Measurements from ENCODE around the gene CAPN8. TPM values are rescaled to one million over a fixed set of nuclear protein-coding genes. Genes with fewer than 3 reads are reported as not detected.
"Not testable (repeated sequence)": the region's sequence is repeated elsewhere in the genome, so short reads cannot be mapped to it uniquely, and the experiment has no call there.

The CAPN8 gene
- total RNA-seq, 1 experiment from 2014 or later: 71.9 TPM

DNA sequence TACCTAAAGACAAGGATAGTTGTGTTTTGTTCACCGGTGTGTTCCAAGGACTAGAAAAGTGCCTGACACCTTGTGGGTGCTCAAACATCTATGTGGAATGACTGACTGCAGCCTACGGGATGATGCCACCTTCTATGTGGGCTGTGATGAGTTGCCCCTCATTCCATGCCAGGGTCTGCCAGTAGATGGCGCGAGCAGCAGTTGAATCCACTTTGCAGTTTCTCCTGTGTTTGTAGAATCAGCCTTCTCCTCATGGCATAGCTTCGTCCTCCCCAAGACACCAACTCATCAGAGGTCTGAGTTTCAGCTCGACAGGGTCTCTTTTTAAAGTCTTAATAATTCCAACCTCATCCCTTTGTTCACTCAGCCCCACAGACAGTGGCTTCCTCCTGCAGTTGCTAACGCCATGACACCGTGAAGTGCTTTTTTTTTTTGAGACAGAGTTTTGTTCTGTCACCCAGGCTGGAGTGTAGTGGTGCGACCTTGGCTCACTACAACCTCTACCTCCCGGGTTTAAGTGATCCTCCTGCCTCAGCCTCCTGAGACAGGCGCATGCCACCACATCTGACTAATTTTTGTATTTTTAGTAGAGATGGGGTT is 133.7 kb downstream of the CAPN8 start:
- peak; percentile 79 for DNase-seq (ENCODE audit: low spot score)

GRCh38 chr1:223525957-223526356 is 139.5 kb downstream of the CAPN8 start:
- DNase-seq (ENCODE audit: low spot score): no peak

GRCh38 chr1:223525546-223525945 is 140.0 kb downstream of the CAPN8 start:
- no peak for DNase-seq (ENCODE audit: low spot score)

DNA sequence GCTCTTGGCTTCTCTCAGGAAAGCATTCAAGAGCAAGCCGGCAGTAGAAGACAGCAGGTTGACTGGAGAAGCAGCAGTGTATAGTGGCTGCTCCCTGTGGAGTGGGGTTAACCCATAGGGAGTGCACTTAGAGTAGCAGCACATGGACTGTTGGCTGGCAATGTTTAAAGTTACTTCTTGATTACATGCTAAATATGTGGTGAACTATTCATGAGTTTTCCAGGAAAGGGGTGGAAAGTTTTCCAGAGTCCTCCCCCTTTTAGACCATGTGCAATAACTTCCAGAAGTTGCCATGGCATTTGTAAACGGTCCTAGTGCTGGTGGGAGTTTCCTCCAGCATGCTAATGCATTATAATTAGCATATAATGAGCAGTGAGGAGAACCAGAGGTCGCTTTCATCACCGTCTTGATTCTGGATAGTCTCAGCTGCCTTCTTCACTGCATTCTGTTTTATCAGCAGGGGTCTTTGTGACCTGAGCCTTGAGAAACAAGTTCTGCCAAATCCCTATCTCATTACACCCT is 140.5 kb downstream of the CAPN8 start:
- no peak for DNase-seq (ENCODE audit: low spot score)

- no peak for DNase-seq (ENCODE audit: low spot score)
Observed at GRCh38 chr1:223521150-223521549, 144.4 kb downstream of the CAPN8 start.

DNA sequence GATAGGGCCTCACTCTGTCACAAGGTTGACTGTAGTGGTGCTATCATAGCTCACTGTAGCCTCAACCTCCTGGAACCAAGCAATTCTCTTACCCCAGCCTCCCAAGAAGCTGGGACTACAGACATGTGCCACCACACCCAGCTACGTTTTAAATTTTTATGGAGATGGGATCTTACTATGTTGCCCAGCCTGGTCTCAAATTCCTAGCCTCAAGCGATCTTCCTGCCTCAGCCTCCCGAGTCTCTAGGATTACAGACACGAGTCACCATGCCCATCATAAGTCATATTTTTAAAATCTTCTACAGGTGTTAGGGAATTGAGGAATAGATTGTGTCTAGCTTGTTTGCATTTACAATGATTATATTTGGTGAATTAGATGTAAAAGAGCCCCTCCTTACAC is 145.3 kb downstream of the CAPN8 start:
- DNase-seq (ENCODE audit: low spot score): no peak

DNA sequence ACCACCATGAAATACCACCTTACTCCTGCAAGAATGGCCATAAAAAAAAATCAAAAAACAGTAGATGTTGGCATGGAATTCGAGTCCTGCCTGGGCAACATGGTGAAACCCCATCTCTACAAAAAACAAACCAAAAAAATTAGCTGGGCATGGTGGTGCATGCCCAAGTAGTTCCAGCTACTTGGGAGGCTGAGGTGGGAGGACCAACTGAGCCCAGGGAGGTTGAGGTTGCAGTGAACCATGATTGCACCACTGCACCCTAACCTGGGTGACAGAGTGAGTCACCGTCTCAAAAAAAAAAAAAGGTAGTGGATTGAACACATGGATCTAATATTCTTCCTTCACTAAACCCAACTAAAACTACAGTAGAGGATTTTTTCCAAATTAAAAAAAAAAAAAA is 146.4 kb downstream of the CAPN8 start:
- DNase-seq (ENCODE audit: low spot score): no peak

GRCh38 chr1:223518553-223518952 is 146.9 kb downstream of the CAPN8 start:
- DNase-seq (ENCODE audit: low spot score): not testable (repeated sequence)

GRCh38 chr1:223515926-223516325 is 149.6 kb downstream of the CAPN8 start:
- DNase-seq (ENCODE audit: low spot score): no peak

DNA sequence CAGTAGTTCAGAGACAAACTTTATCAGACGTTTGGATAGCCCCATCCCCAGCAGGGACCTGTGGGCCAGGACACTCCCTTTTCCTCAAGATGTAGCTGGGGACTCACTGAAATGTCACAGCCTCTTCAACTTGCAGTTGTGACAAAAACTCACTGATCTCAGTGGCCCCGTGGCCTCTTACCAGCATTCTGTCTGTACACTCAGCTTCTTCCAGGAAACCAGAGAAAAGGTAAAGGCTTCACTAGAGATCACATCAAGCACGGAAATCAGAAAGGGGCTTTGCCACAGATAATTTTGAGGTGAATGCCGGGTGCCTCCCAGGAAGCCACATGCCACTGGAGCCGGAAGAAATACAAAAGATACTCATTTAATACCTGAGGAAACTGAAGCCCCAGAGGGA is 150.1 kb downstream of the CAPN8 start:
- no peak for DNase-seq (ENCODE audit: low spot score)

- DNase-seq (ENCODE audit: low spot score): no peak
Observed at GRCh38 chr1:223514644-223515043, 150.9 kb downstream of the CAPN8 start.

DNA sequence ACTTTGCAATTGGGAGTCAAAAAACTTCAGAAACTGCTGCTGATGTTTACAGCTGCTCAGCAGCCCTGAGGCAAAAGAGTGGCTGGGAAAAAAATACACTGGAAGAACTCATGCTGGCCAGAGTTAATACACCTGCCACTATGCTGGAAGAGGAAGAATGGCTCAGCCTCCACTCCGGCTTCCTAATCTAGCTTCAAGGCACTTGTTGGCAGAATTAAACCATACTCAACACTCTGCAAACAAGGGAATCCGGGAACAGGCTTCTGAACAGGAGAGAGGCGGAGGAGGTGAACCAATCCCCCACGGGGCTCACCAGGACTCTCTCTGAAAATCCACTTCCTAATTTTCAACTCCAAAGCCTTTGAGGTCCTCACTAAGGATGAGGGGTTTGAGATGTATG is 152.2 kb downstream of the CAPN8 start:
- DNase-seq (ENCODE audit: low spot score): no peak

DNA sequence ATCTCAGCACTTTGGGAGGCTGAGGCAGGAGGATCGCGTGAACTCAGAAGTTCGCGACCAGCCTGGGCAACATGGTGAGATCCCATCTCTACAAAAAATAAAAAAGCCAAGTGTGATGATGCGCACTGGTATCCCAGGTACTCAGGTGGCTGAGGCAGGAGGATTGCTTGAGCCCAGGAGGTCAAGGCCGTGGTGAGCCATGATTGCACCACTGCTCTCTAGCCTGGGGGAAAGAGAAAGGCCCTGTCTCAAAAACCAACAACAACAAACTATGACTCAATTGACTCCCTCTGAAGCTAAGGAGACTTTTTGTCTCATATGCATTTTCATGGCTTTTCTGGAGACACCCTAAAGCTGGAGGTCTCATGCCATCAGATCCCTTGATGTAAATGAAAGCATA is 153.4 kb downstream of the CAPN8 start:
- DNase-seq (ENCODE audit: low spot score): no peak

DNA sequence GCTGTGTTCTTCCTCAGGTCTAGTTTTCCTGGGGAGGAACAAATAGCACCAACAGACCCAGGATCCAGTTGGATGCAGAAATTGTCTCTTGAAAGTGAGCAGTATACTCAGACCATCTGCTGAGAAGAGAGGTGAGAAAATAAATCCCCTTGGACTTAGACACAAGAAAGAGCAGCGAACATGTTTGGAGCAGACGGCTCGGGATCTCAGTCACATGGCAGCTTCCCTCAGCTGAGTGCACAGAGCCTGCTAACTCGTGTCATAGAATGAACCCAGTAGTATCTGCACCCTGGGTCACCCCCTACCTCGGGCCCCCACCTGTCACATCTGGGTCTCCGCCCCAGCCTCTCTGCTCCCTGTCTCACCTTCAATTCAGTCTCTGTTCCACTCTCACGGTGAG is 156.7 kb downstream of the CAPN8 start:
- no peak for DNase-seq (ENCODE audit: low spot score)

- DNase-seq (ENCODE audit: low spot score): peak; percentile 3
Observed at GRCh38 chr1:223504741-223505140, 160.8 kb downstream of the CAPN8 start.

GRCh38 chr1:223503348-223503747 is 162.2 kb downstream of the CAPN8 start:
- DNase-seq (ENCODE audit: low spot score): no peak

DNA sequence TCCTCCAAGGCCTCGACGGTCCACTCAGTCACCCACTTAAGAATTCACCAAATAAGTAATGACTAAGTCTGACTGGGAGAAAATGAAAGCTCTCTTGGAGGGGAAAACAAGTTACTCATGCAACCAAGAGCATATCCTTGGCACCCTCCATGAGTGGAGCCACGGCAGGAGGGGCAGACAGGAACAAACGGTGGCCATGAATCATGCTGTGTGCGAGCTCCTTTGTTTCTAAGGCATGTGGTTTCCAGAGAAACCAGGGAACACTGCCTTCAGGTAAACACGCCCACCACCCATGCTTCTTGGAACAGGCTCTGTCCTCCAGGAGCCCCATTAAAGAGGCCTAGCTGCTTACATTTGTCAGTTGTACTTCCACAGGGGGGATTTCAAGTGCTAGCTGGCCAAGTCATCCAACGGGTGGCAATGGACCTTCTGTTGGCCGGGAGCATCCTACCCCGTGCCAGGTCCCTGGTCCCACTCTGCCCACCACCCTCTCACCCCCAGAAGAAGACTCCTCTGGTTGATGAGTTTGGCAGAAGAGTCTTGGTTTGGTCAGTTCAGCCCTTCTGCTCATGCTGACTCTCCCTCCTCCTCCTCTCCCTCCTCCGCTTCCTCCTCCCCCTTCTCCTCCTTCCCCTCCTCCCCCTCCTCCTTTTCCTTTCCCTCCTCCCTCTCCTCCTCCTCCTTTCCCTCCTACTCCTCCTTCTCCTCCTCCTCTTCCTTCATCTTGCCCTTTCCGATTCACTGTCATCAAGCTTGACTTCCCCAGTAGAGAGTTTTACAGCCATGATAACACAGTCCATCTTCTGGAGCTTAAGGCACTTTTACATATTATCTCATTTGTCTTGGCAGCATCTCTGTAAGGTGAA is 164.7 kb downstream of the CAPN8 start:
- DNase-seq (ENCODE audit: low spot score): no peak

DNA sequence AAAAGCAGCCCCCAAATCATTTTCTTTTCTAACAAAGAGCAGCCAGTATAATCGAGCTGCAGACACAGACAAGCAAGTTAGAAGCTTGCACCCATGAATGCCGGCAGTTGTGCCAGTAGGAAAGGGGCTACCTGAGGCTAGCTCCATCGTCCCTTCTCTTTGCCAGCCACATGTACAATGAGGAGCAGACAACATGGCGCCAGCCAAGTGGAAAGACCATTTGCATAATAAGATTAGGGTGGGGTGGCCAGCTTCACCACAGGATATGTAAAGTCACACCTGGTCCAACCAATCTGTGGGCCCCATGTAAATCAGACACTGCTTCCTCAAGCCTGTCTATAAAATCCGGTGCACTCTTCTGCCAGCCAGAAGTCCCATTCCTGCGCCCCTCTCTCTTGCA is 168.6 kb downstream of the CAPN8 start:
- DNase-seq (ENCODE audit: low spot score): no peak

DNA sequence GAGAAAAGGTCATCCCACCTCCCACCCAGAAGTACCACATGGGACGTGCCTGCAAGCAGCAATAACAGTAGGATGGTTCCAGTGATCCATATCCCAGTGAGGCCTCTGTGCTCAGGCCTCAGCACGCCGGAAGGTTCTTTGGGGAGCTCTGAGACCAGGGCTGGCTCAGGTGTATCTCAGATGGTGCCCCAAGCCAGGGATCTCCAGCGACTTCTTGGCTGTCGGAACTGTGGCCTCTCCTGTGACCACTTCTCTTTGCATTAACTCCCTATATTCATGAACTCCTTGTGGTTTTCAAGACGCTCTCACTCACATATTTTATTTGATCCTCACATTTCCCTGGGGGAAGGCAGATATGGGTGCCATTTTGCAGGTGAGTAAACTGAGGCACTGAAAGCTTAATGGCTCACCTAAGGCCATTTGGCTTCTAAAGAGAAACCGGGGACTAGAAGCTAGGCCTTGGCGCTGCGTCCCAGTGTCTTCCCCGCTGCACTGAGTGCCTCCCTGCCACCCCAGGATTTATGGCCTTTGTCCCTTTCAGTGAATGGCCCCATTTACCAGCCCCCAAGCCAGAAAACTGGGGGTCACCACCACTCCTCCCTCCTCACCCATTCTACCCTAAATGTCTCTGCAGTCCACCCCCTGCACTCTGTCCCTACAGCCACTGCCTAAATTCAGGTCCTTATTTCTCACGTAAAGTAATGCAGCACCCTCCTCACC is 170.4 kb downstream of the CAPN8 start:
- DNase-seq (ENCODE audit: low spot score): no peak

DNA sequence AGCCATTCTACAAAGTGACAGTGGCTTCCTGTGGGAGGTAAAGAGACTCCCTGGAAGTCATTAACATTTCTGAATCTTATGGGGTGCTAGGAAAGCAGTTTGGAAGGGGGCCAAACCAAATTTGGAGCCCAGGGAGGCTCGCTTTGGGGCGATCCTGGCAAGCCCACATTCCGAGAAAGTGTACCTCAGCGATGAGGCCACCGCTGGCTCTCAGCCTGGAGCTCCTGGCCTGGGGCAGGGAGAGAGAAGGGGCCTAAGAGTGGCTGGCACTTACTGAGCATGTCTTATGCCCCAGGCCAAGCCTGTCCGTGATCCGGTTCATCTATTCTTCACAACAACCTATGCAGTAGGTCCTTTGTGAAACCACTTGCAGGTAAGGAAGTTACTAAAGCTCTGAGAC is 173.5 kb downstream of the CAPN8 start:
- no peak for DNase-seq (ENCODE audit: low spot score)

Data from HT-29 (cell line).